H1 (cell line): ENCODE results near the gene CTTNBP2NL. TPM values are rescaled to one million over a fixed set of nuclear protein-coding genes. Genes with fewer than 3 reads are reported as not detected.

Experiments used
- CTCF ChIA-PET: fragments of 300-600 bp; sonication (Branson Sonifier 250); formaldehyde crosslinking; loops from one replicate; lab custom pipeline; 2021; ENCODE audit not compliant: partially characterized antibody; lab: Charles Lee
- POLR2A ChIA-PET: fragments of 300-600 bp; sonication (Branson Sonifier 250); formaldehyde crosslinking; loops from one replicate; lab custom pipeline; 2021; ENCODE audit warnings: inconsistent platforms; ENCODE audit not compliant: partially characterized antibody; lab: Charles Lee
- DNase-seq, 2 experiments: peaks; one replicate each; pipeline versions ENCODE4 v3.0.0 to v3.0.0-alpha.2; 2010 to 2022; ENCODE audit warnings: low spot score in 2 of 2, low read depth in 1 of 2, mixed read lengths in 1 of 2
- FAIRE-seq: peaks from 2 replicates; lab custom pipeline; 2011; peaks lifted over from hg19 to GRCh38; lab: Jason Lieb, UNC
- H2AFZ ChIP-seq: 2 replicates; pipeline ENCODE4 v1.8.1; 2012; ENCODE audit warnings: low read length, inconsistent platforms
- H2AK5ac ChIP-seq: 2 replicates; pipeline ENCODE4 v1.6.1; 2013; ENCODE audit warnings: low read depth, low read length
- H2BK120ac ChIP-seq: replicated peaks from 2 replicates; pipeline ENCODE3; 2013; ENCODE audit warnings: low read depth, low read length, inconsistent platforms
- H2BK12ac ChIP-seq: 2 replicates; pipeline ENCODE4 v1.6.1; 2013; ENCODE audit warnings: low read depth, low read length
- H2BK15ac ChIP-seq: 2 replicates; pipeline ENCODE4 v1.6.1; 2013; ENCODE audit warnings: low read length
- H2BK20ac ChIP-seq: 2 replicates; pipeline ENCODE4 v1.6.1; 2013; ENCODE audit warnings: low read length
- H2BK5ac ChIP-seq: 2 replicates; pipeline ENCODE4 v1.6.1; 2013; ENCODE audit warnings: low read depth, low read length
- H3K14ac ChIP-seq: 2 replicates; pipeline ENCODE4 v1.6.1; 2013; ENCODE audit warnings: inconsistent platforms; ENCODE audit not compliant: insufficient read length
- H3K18ac ChIP-seq: 2 replicates; pipeline ENCODE4 v1.6.1; 2013; ENCODE audit warnings: low read length; ENCODE audit errors: extremely low read depth
- H3K23ac ChIP-seq: 2 replicates; pipeline ENCODE4 v1.6.1; 2013; ENCODE audit warnings: inconsistent platforms; ENCODE audit not compliant: insufficient read length
- H3K23me2 ChIP-seq: 2 replicates; pipeline ENCODE4 v1.6.1; 2013; ENCODE audit warnings: low read depth, low read length
- H3K27ac ChIP-seq: 2 replicates; pipeline ENCODE4 v1.6.1; 2011; ENCODE audit warnings: low read depth, low read length, inconsistent platforms
- H3K27me3 ChIP-seq, 4 experiments: replicated peaks in 1 of 4; 1 replicate in 1 of 4; 2 replicates in 3 of 4; pipeline versions ENCODE4 v1.6.1 to v1.8.1; 2011 to 2013; ENCODE audit warnings: low read length in 3 of 4, mild to moderate bottlenecking in 3 of 4, inconsistent platforms in 2 of 4, mixed read lengths in 2 of 4, moderate library complexity in 1 of 4; ENCODE audit not compliant: control insufficient read depth in 3 of 4, insufficient read depth in 3 of 4; ENCODE audit errors: extremely low read depth in 1 of 4
- H3K36me3 ChIP-seq, 4 experiments: 2 replicates each; pipeline versions ENCODE4 v1.6.1 to v1.8.1; 2011 to 2013; ENCODE audit warnings: mild to moderate bottlenecking in 4 of 4, low read length in 3 of 4, moderate library complexity in 2 of 4, control low read depth in 1 of 4, inconsistent platforms in 1 of 4; ENCODE audit not compliant: insufficient read depth in 4 of 4, control insufficient read depth in 2 of 4
- H3K4ac ChIP-seq: replicated peaks from 2 replicates; pipeline ENCODE3; 2013; ENCODE audit warnings: low read length, low read depth, mixed read lengths, inconsistent platforms; ENCODE audit not compliant: insufficient read length
- H3K4me1 ChIP-seq, 4 experiments: replicated peaks in 1 of 4; 1 replicate in 1 of 4; 2 replicates in 3 of 4; pipeline versions ENCODE4 v1.6.1 to v1.8.1; 2011 to 2013; ENCODE audit warnings: low read length in 3 of 4, inconsistent platforms in 2 of 4, mixed read lengths in 1 of 4; ENCODE audit not compliant: insufficient read depth in 4 of 4, control insufficient read depth in 3 of 4
- H3K4me2 ChIP-seq, 2 experiments: 2 replicates each; pipeline versions ENCODE4 v1.6.1 to v1.8.1; 2011 to 2013; ENCODE audit warnings: low read depth in 2 of 2, low read length in 2 of 2, control low read depth in 1 of 2, inconsistent platforms in 1 of 2, mild to moderate bottlenecking in 1 of 2; ENCODE audit not compliant: insufficient read depth in 1 of 2
- H3K4me3 ChIP-seq, 4 experiments: fragments of 200-600, 300-600 bp in 1 of 4; sonication (generic), shearing (Covaris generic), sonication (Bioruptor Twin) in 1 of 4; 2 replicates each; pipeline versions ENCODE4 v1.5.1 to v1.8.1; 2011 to 2016; ENCODE audit warnings: low read length in 4 of 4, low read depth in 3 of 4, control low read depth in 2 of 4, inconsistent platforms in 2 of 4, mild to moderate bottlenecking in 2 of 4, mixed read lengths in 1 of 4, moderate library complexity in 1 of 4; ENCODE audit not compliant: insufficient read depth in 2 of 4; ENCODE audit errors: extremely low read depth in 1 of 4
- H3K56ac ChIP-seq: replicated peaks from 2 replicates; pipeline ENCODE3; 2013; ENCODE audit warnings: low read depth, mild to moderate bottlenecking, mixed read lengths, low read length, inconsistent platforms; ENCODE audit not compliant: insufficient read length
- H3K79me1 ChIP-seq: 2 replicates; pipeline ENCODE4 v1.6.1; 2013; ENCODE audit warnings: low read depth, low read length, control low read depth
- H3K79me2 ChIP-seq, 2 experiments: 2 replicates each; pipeline versions ENCODE4 v1.6.1 to v1.8.1; 2012 to 2013; ENCODE audit warnings: low read length in 2 of 2, mild to moderate bottlenecking in 2 of 2, inconsistent platforms in 1 of 2; ENCODE audit not compliant: insufficient read depth in 2 of 2, control insufficient read depth in 1 of 2
- H3K9ac ChIP-seq, 4 experiments: replicated peaks in 1 of 4; 1 replicate in 1 of 4; 2 replicates in 3 of 4; pipeline versions ENCODE4 v1.6.1 to v1.8.1; 2011 to 2013; ENCODE audit warnings: low read depth in 3 of 4, low read length in 3 of 4, control low read depth in 2 of 4, mild to moderate bottlenecking in 2 of 4, moderate library complexity in 2 of 4, inconsistent platforms in 1 of 4; ENCODE audit errors: extremely low read depth in 1 of 4
- H3K9me3 ChIP-seq, 2 experiments: 2 replicates each; pipeline versions ENCODE4 v1.6.1 to v1.8.1; 2012 to 2013; ENCODE audit warnings: mild to moderate bottlenecking in 2 of 2, moderate library complexity in 2 of 2, control low read depth in 1 of 2, inconsistent platforms in 1 of 2, low read depth in 1 of 2, low read length in 1 of 2, mixed read lengths in 1 of 2; ENCODE audit not compliant: insufficient read depth in 2 of 2
- H4K20me1 ChIP-seq, 2 experiments: replicated peaks in 1 of 2; 2 replicates each; pipeline versions ENCODE3 to v1.8.1; 2011 to 2013; ENCODE audit warnings: inconsistent platforms in 2 of 2, low read length in 2 of 2, mild to moderate bottlenecking in 1 of 2; ENCODE audit not compliant: insufficient read depth in 2 of 2, control insufficient read depth in 1 of 2
- H4K5ac ChIP-seq: 2 replicates; pipeline ENCODE4 v1.6.1; 2013; ENCODE audit warnings: low read length, low read depth, mixed read lengths, inconsistent platforms; ENCODE audit not compliant: insufficient read length
- H4K8ac ChIP-seq: 2 replicates; pipeline ENCODE4 v1.8.0; 2013; ENCODE audit warnings: mild to moderate bottlenecking, moderate library complexity, low read length, inconsistent platforms; ENCODE audit not compliant: insufficient read depth; ENCODE audit errors: extremely low read depth
- H4K91ac ChIP-seq: replicated peaks from 2 replicates; pipeline ENCODE3; 2013; ENCODE audit warnings: low read length, mixed read lengths, inconsistent platforms; ENCODE audit not compliant: insufficient read length
- EGR1 ChIP-seq: IDR thresholded peaks from 2 replicates; pipeline ENCODE4 v1.6.1; 2011; ENCODE audit warnings: low read depth, low read length, borderline replicate concordance
- RBBP5 ChIP-seq: IDR thresholded peaks from 2 replicates; pipeline ENCODE4 v1.7.1; 2012; ENCODE audit warnings: low read depth, mild to moderate bottlenecking, inconsistent platforms, low read length, moderate library complexity, borderline replicate concordance
- whole genome bisulfite sequencing, 2 experiments: shearing (Covaris generic) in 1 of 2; methylation state at CpG; one replicate each; pipeline versions ENCODE4 v1.1.6 to v1.1.7; 2013 to 2015; ENCODE audit warnings: low lambda C conversion rate in 2 of 2, mixed read lengths in 2 of 2, inconsistent platforms in 1 of 2, low coverage in 1 of 2, missing lambda C conversion rate in 1 of 2; ENCODE audit not compliant: insufficient replicate concordance in 2 of 2, insufficient coverage in 1 of 2, insufficient read length in 1 of 2; ENCODE audit errors: extremely low coverage in 1 of 2, missing lambda C conversion rate in 1 of 2; 5-methylcytosine and 5-hydroxymethylcytosine counted together
- polyA plus RNA-seq, 7 experiments: library from polyadenylated mRNA; depleted of rRNA in 3 of 7; stranded (reverse) in 5 of 7; unstranded in 2 of 7; fragments of >200 nt in 5 of 7; fragments of 200-250 nt in 2 of 7; gene quantifications; 1 replicate in 5 of 7; 2 replicates in 1 of 7; 4 replicates in 1 of 7; pipeline versions ENCODE4 v1.2.1 to v1.2.3, GENCODE V29; 2011 to 2013; ENCODE audit warnings: missing spikeins in 2 of 7, mixed read lengths in 2 of 7
- total RNA-seq: library from RNA; stranded (reverse); fragmentation: NEBNext Ultra II Directional; extraction: Animal tissue kit (Norgen Biotek cat#: 25700); gene quantifications from 2 replicates; pipeline ENCODE4 v1.2.1, GENCODE V29; 2021

CTTNBP2NL gene
- total and polyA plus RNA-seq, 2 of the 8 experiments (the other 6 are each of a cell fraction or from before 2014, with no cell fraction given), result 6.4 to 35.1 TPM

DNA sequence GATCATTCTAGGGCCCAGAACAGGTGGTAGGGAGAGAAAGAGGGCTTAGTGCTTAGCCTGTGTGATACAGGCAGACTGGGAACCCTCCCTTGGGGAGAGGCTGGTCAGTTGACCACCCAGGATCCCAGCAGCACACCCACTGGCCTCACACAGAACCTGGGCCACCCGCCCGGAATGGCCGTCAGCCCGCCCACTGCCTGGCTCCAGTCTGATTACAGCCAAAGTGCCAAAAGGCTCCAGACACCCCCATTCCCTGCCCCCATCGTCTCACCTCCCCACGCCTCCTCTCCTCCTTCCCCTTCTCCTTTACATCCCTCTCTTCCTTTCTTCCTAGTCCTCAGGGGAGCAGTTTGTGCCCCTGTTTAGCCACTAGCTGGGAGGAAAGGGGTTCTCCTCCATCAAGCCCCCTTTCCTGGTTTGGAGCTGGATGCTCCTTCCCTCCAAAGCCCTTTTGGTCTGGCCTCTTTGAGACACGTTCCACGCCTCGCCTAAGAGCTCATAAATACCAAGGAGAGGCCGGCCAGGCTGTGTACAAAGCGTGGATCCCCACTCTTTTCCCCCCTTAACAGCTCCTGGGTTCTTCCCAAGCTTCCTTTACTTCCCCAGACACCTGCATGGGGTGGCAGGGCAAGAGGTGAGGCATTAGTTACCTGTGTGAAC lies 108.1 kb downstream of the CTTNBP2NL start:
- Histone ChIP-seq H3K23ac (no peak overlapping the region), H2BK5ac (no peak overlapping the region), H3K9ac (no peak overlapping the region), H2BK12ac (no peak overlapping the region), H2BK20ac (no peak overlapping the region), H2BK15ac (no peak overlapping the region), H3K79me2 (no peaks in the 10 kb centered on the region), H4K8ac (no peak overlapping the region), H3K18ac (no peak overlapping the region), H3K79me1 (no peaks in the 10 kb centered on the region), H2AFZ (no peak overlapping the region), H3K9me3 (no peaks in the 10 kb centered on the region), H3K4me1 (peaks cover 0 to 11% (median 6%) of the 10 kb centered on the region in 4 experiments; a peak in 6 of 7 replicates), H3K56ac (no peak overlapping the region), H4K20me1 (peaks cover 0 to 3% of the 10 kb centered on the region in 2 experiments), H3K4me3 (no peak overlapping the region), H4K91ac (no peak overlapping the region), H3K27ac (no peak overlapping the region), H3K4ac (no peak overlapping the region), H4K5ac (no peak overlapping the region), H3K27me3 (peaks cover 23 to 81% (median 70%) of the 10 kb centered on the region in 4 experiments), H2AK5ac (no peak overlapping the region), H2BK120ac (no peak overlapping the region), H3K14ac (no peak overlapping the region), H3K36me3 (no peaks in the 10 kb centered on the region; a peak in 1 of 8 replicates), H3K4me2 (no peak overlapping the region), H3K23me2 (peaks cover 19% of the 10 kb centered on the region)
- POLR2A ChIA-PET, result interaction anchor here (1.1 kb wide), 2 partner anchors 11 to 170 kb away, joined by 3 read pairs; partner anchors contain the start of gene MOV10
- CTCF ChIA-PET, result interaction anchor here (0.6 to 1.4 kb wide), 5 partner anchors 38 to 1332 kb away, joined by 3 to 4 read pairs (median 3); no protein-coding TSS in a partner anchor
- no peak for DNase-seq
- FAIRE-seq, result no peak
- WGBS, 2 experiments, result 73% methylated on average over 11 of the region's 11 CpGs; no CpG with 5 or more reads in 1 of the 2 experiments
- TF ChIP-seq EGR1 (no peak), RBBP5 (0 out of 2 replicates have a peak, but pooled peaks have one; percentile 34)
